HFFc6 (cell line): ENCODE data around the gene IL6R. TPM values are rescaled to one million over a fixed set of nuclear protein-coding genes. Genes with fewer than 3 reads are reported as not detected.

Experiments used
- DNase-seq: peaks from one replicate; pipeline ENCODE4 v3.0.0-alpha.2; 2018
- H3K27ac Mint-ChIP-seq: 2 replicates; pipeline ENCODE4 v1.8.0; 2020; ENCODE audit warnings: mild to moderate bottlenecking, mixed read lengths
- H3K27me3 Mint-ChIP-seq: 2 replicates; pipeline ENCODE4 v1.8.0; 2021; ENCODE audit warnings: mild to moderate bottlenecking, moderate library complexity, mixed read lengths; ENCODE audit not compliant: insufficient read depth
- H3K36me3 Mint-ChIP-seq: 2 replicates; pipeline ENCODE4 v1.8.0; 2021; ENCODE audit warnings: low read depth, mixed read lengths
- H3K4me1 Mint-ChIP-seq: 2 replicates; pipeline ENCODE4 v1.8.0; 2020; ENCODE audit warnings: low read depth, mixed read lengths
- H3K4me3 Mint-ChIP-seq: 2 replicates; pipeline ENCODE4 v1.8.0; 2020; ENCODE audit warnings: mild to moderate bottlenecking, moderate library complexity, mixed read lengths
- H3K9me3 Mint-ChIP-seq: 2 replicates; pipeline ENCODE4 v1.8.0; 2020; ENCODE audit warnings: mild to moderate bottlenecking, mixed read lengths
- CTCF ChIP-seq: fragments of 200-600 bp; sonication (generic); IDR thresholded peaks from 2 replicates; pipeline ENCODE4 v1.5.0; 2021; ENCODE audit warnings: antibody characterized with exemption, mild to moderate bottlenecking
- total RNA-seq, 6 experiments: library from RNA; stranded (reverse); fragmentation: NEBNext Ultra II Directional; extraction: Animal tissue kit (Norgen Biotek cat#: 25700); gene quantifications; 2 replicates in 1 of 6; 3 replicates in 5 of 6; pipeline ENCODE4 v1.2.3, GENCODE V29; 2021

The IL6R gene
- total RNA-seq, 6 experiments from 2014 or later = 2.0 to 3.9 (median 2.3) TPM

- Mint-ChIP-seq H3K36me3 (no peaks in the 10 kb centered on the region), H3K27me3 (peaks cover 47% of the 10 kb centered on the region), H3K27ac (no peak overlapping the region), H3K4me1 (no peaks in the 10 kb centered on the region), H3K4me3 (no peak overlapping the region), H3K9me3 (no peaks in the 10 kb centered on the region)
- DNase-seq = no peak
- TF ChIP-seq CTCF = no peak
Measured at GRCh38 chr1:154499446-154499845, 94.3 kb downstream of the IL6R start.

- no peak overlapping the region for H3K4me3 Mint-ChIP-seq
- H3K36me3 Mint-ChIP-seq = no peaks in the 10 kb centered on the region
- no peaks in the 10 kb centered on the region for H3K4me1 Mint-ChIP-seq
- no peak for DNase-seq
- no peaks in the 10 kb centered on the region for H3K9me3 Mint-ChIP-seq
- H3K27ac Mint-ChIP-seq = no peak overlapping the region
- TF ChIP-seq CTCF = no peak
- peaks cover 49% of the 10 kb centered on the region for H3K27me3 Mint-ChIP-seq
Measured at GRCh38 chr1:154500533-154500932, 95.4 kb downstream of the IL6R start.

- no peak for DNase-seq
- no peak overlapping the region for H3K27ac Mint-ChIP-seq
- H3K27me3 Mint-ChIP-seq = peaks cover 53% of the 10 kb centered on the region
- TF ChIP-seq CTCF = no peak
- no peaks in the 10 kb centered on the region for H3K36me3 Mint-ChIP-seq
- peaks cover 8% of the 10 kb centered on the region for H3K9me3 Mint-ChIP-seq
- H3K4me1 Mint-ChIP-seq = no peaks in the 10 kb centered on the region
- H3K4me3 Mint-ChIP-seq = no peak overlapping the region
Measured at GRCh38 chr1:154501423-154502065, 96.4 kb downstream of the IL6R start.

GRCh38 chr1:154502066-154502743 is 97.1 kb downstream of the IL6R start, which contains the start of the genes SHE and TDRD10:
SHE (minus strand) TSS chr1:154502412; CDS start chr1:154502026, 386 bp downstream.
TDRD10 (plus strand) TSS chr1:154502219; CDS start chr1:154506904, 4,685 bp downstream.
- Mint-ChIP-seq H3K4me1 (no peaks in the 10 kb centered on the region), H3K27me3 (peaks cover 55% of the 10 kb centered on the region), H3K36me3 (no peaks in the 10 kb centered on the region), H3K27ac (no peak within 1 kb of the TSS), H3K4me3 (no peak within 1 kb of the TSS), H3K9me3 (peaks cover 8% of the 10 kb centered on the region)
- no peak for TF ChIP-seq CTCF
- no peak for DNase-seq

GRCh38 chr1:154502744-154503115 is 97.6 kb downstream of the IL6R start:
- H3K27me3 Mint-ChIP-seq = peaks cover 56% of the 10 kb centered on the region

More at GRCh38 chr1:154502744-154503115, 97.6 kb downstream of the IL6R start:
- H3K4me3 Mint-ChIP-seq = no peak overlapping the region
- peaks cover 8% of the 10 kb centered on the region for H3K9me3 Mint-ChIP-seq
- no peak overlapping the region for H3K27ac Mint-ChIP-seq
- DNase-seq = no peak
- no peaks in the 10 kb centered on the region for H3K36me3 Mint-ChIP-seq
- TF ChIP-seq CTCF = no peak
- H3K4me1 Mint-ChIP-seq = no peaks in the 10 kb centered on the region
